Measurements from ENCODE around the gene CAPN2. TPM values are rescaled to one million over a fixed set of nuclear protein-coding genes. Genes with fewer than 3 reads are reported as not detected.

The CAPN2 gene
- 10 to 100 TPM; 33.6 to 87.6 (median 44.0) TPM for total RNA-seq

GRCh38 chr1:223712194-223712849 lies at the start of gene CAPN2:
CAPN2 (plus strand) TSS chr1:223712539; CDS start chr1:223712641, 102 bp downstream.
- H3K4me1 ChIP-seq = peaks cover 61% of the 10 kb centered on the region
- peak; percentile 85 to 87 for DNase-seq (ENCODE audit: low spot score in 2 of 2)

GRCh38 chr1:223662943-223663342 lies 49.4 kb upstream of the CAPN2 start:
- DNase-seq (ENCODE audit: low spot score in 2 of 2) = no peak
- Histone ChIP-seq H3K4me1 (peaks cover 13% of the 10 kb centered on the region), H3K9me3 (no peaks in the 10 kb centered on the region), H3K4me3 (no peak overlapping the region), H3K27ac (no peak overlapping the region), H3K36me3 (no peaks in the 10 kb centered on the region), H3K27me3 (no peaks in the 10 kb centered on the region)
- no peak for TF ChIP-seq CTCF (IDR thresholded peaks at IDR 0.05)
- no peak for TF ChIP-seq EP300 (IDR thresholded peaks at IDR 0.05)
- TF ChIP-seq POLR2AphosphoS5 (IDR thresholded peaks at IDR 0.05) = no peak
- no peak for TF ChIP-seq POLR2A (IDR thresholded peaks at IDR 0.05)
- WGBS = 69% methylated on average over 5 of the region's 5 CpGs

More at GRCh38 chr1:223712194-223712849, at the start of gene CAPN2:
- Histone ChIP-seq H3K4me3 (peak within 1 kb of the TSS; percentile 60), H3K27ac (peak within 1 kb of the TSS; percentile 91), H3K36me3 (no peaks in the 10 kb centered on the region), H3K27me3 (no peaks in the 10 kb centered on the region), H3K9me3 (no peaks in the 10 kb centered on the region)
- TF ChIP-seq CTCF (IDR thresholded peaks at IDR 0.05) (peak; percentile 58 to 78), POLR2AphosphoS5 (IDR thresholded peaks at IDR 0.05) (peak in 1 of 3 donors; percentile 64), POLR2A (IDR thresholded peaks at IDR 0.05) (peak in 1 of 2 donors; percentile 75), EP300 (IDR thresholded peaks at IDR 0.05) (no peak)
- 0% methylated on average over 18 of the region's 74 CpGs for WGBS

GRCh38 chr1:223664106-223664505 lies 48.2 kb upstream of the CAPN2 start:
- peaks cover 13% of the 10 kb centered on the region for H3K4me1 ChIP-seq
- H3K27ac ChIP-seq = no peak overlapping the region
- no peak for DNase-seq (ENCODE audit: low spot score in 2 of 2)
- no peaks in the 10 kb centered on the region for H3K27me3 ChIP-seq
- WGBS = 73% methylated on average over 5 of the region's 5 CpGs
- no peaks in the 10 kb centered on the region for H3K9me3 ChIP-seq
- no peak overlapping the region for H3K4me3 ChIP-seq
- TF ChIP-seq EP300 (IDR thresholded peaks at IDR 0.05) (no peak), CTCF (IDR thresholded peaks at IDR 0.05) (no peak), POLR2AphosphoS5 (IDR thresholded peaks at IDR 0.05) (no peak), POLR2A (IDR thresholded peaks at IDR 0.05) (no peak)
- H3K36me3 ChIP-seq = no peaks in the 10 kb centered on the region

- no peak for DNase-seq (ENCODE audit: low spot score in 2 of 2)
- no peak for TF ChIP-seq POLR2AphosphoS5 (IDR thresholded peaks at IDR 0.05)
- no peak for TF ChIP-seq EP300 (IDR thresholded peaks at IDR 0.05)
- no peak for TF ChIP-seq POLR2A (IDR thresholded peaks at IDR 0.05)
- no peak for TF ChIP-seq CTCF (IDR thresholded peaks at IDR 0.05)
- Histone ChIP-seq H3K9me3 (no peaks in the 10 kb centered on the region), H3K4me1 (peaks cover 13% of the 10 kb centered on the region), H3K4me3 (no peak within 1 kb of the TSS), H3K27ac (peak within 1 kb of the TSS; percentile 27), H3K27me3 (no peaks in the 10 kb centered on the region), H3K36me3 (no peaks in the 10 kb centered on the region)
- 39% methylated on average over 6 of the region's 6 CpGs for WGBS
Measured at GRCh38 chr1:223665592-223666312, 46.6 kb upstream of the CAPN2 start, which contains the start of gene CAPN8. CAPN8 (minus strand) TSS chr1:223665701; CDS start chr1:223665646, 55 bp downstream.

All from suprapubic skin (tissue), 4 donors.